ENCODE measurements around the gene FCRLB. TPM values are rescaled to one million over a fixed set of nuclear protein-coding genes. Genes with fewer than 3 reads are reported as not detected.

Gene FCRLB
- polyA plus RNA-seq, 3 donors from 2014 or later: 6.7 to 14.6 (median 10.6) TPM

GRCh38 chr1:161770250-161770649 lies 48.9 kb downstream of the FCRLB start:
- H3K36me3 Mint-ChIP-seq: peaks cover 0 to 4% (median 0%) of the 10 kb centered on the region in 3 donors
- peaks cover 3 to 8% (median 6%) of the 10 kb centered on the region in 3 donors for H3K27me3 Mint-ChIP-seq (ENCODE audit: low read depth in 3 of 3)
- DNase-seq: no peak
- peak overlapping the region in 1 of 6 donors; percentile 14 for H3K27ac Mint-ChIP-seq
- H3K4me1 Mint-ChIP-seq: peaks cover 34 to 54% of the 10 kb centered on the region in 2 donors
- H3K4me3 Mint-ChIP-seq: no peak overlapping the region
- H3K9me3 Mint-ChIP-seq: no peaks in the 10 kb centered on the region

GRCh38 chr1:161771161-161771560 lies 49.8 kb downstream of the FCRLB start:
- DNase-seq: no peak
- Mint-ChIP-seq H3K4me3 (no peak overlapping the region), H3K36me3 (peaks cover 0 to 4% (median 0%) of the 10 kb centered on the region in 3 donors), H3K27me3 (ENCODE audit: low read depth in 3 of 3) (peaks cover 3 to 6% (median 4%) of the 10 kb centered on the region in 3 donors), H3K27ac (no peak overlapping the region), H3K4me1 (peaks cover 31 to 45% of the 10 kb centered on the region in 2 donors), H3K9me3 (no peaks in the 10 kb centered on the region)

- Mint-ChIP-seq H3K27ac (no peak overlapping the region), H3K36me3 (peaks cover 0 to 4% (median 0%) of the 10 kb centered on the region in 3 donors), H3K9me3 (no peaks in the 10 kb centered on the region), H3K4me1 (peaks cover 24 to 37% of the 10 kb centered on the region in 2 donors), H3K4me3 (no peak overlapping the region), H3K27me3 (ENCODE audit: low read depth in 3 of 3) (peaks cover 0 to 1% (median 0%) of the 10 kb centered on the region in 3 donors)
- DNase-seq: no peak
Observed at GRCh38 chr1:161771973-161772372, 50.6 kb downstream of the FCRLB start.

GRCh38 chr1:161772397-161772796 lies 51.1 kb downstream of the FCRLB start:
- DNase-seq: no peak

DNA sequence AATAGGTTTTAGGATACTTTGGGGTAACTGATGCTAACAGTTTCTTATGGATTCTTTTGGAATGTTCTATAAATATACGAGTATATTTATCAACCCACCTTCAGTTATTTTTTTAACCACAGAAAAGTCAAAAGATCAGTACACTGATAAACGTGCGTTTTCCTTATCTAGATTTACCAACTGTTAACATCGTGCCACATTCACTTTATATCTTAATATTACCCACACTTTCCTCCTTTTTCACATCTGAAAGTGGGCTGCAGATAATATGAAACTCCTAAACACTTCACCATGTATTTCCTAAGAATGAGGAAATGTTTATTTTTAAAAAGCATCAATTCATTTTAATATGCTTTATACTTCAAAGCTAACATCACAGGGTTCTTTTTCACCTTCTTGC lies 52.4 kb downstream of the FCRLB start:
- H3K9me3 Mint-ChIP-seq: no peaks in the 10 kb centered on the region
- no peak for DNase-seq

More at GRCh38 chr1:161772397-161772796, 51.1 kb downstream of the FCRLB start:
- peaks cover 0 to 1% (median 0%) of the 10 kb centered on the region in 3 donors for H3K27me3 Mint-ChIP-seq (ENCODE audit: low read depth in 3 of 3)
- no peak overlapping the region for H3K27ac Mint-ChIP-seq
- H3K4me3 Mint-ChIP-seq: no peak overlapping the region
- peaks cover 0 to 4% (median 0%) of the 10 kb centered on the region in 3 donors for H3K36me3 Mint-ChIP-seq
- no peaks in the 10 kb centered on the region for H3K9me3 Mint-ChIP-seq
- peaks cover 20 to 32% of the 10 kb centered on the region in 2 donors for H3K4me1 Mint-ChIP-seq

DNA sequence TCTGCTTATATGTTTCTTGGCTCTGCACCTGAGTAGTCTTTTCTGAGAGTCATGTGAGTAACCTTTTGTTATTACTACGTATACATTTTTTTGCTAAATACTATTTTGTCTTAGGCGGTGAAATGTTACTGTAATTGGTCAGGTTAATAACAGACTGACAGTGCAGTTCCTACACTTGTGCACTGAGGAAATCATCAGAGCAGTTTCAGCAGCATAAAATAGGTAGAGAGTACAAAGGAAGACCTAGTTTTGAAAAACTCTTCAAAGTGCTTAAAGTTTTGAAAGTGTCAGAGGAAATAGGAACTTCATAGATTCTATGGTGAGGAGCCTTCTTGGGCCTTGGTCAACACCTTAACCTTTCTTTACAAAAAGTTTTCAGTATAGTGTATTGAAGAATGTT lies 55.9 kb downstream of the FCRLB start:
- no peak for DNase-seq
- H3K27ac Mint-ChIP-seq: no peak overlapping the region

More for the DNA sequence above, 52.4 kb downstream of the FCRLB start:
- peaks cover 10 to 21% of the 10 kb centered on the region in 2 donors for H3K4me1 Mint-ChIP-seq
- no peak overlapping the region for H3K27ac Mint-ChIP-seq
- H3K4me3 Mint-ChIP-seq: no peak overlapping the region
- peaks cover 0 to 4% (median 0%) of the 10 kb centered on the region in 3 donors for H3K36me3 Mint-ChIP-seq
- peaks cover 0 to 1% (median 0%) of the 10 kb centered on the region in 3 donors for H3K27me3 Mint-ChIP-seq (ENCODE audit: low read depth in 3 of 3)

More for the DNA sequence above, 55.9 kb downstream of the FCRLB start:
- Mint-ChIP-seq H3K9me3 (no peaks in the 10 kb centered on the region), H3K4me3 (no peak overlapping the region), H3K36me3 (peaks cover 0 to 6% (median 3%) of the 10 kb centered on the region in 3 donors), H3K27me3 (ENCODE audit: low read depth in 3 of 3) (no peaks in the 10 kb centered on the region), H3K4me1 (peaks cover 4 to 5% of the 10 kb centered on the region in 2 donors)

Other genes with a start within 250 kb of the FCRLB start
- 1 to 10 TPM in 2 of 3 donors, under 1 TPM in 1; 0.71 to 5.2 (median 2.1) TPM for gene FCGR2A, start 216.1 kb upstream of the FCRLB start, polyA plus RNA-seq
- gene HSPA6, start 197.0 kb upstream of the FCRLB start, polyA plus RNA-seq: 1 to 10 TPM in 2 of 3 donors, under 1 TPM in 1; 0.61 to 8.8 (median 6.9) TPM
- 1,000 to 10,000 TPM in 2 of 3 donors, 100 to 1,000 TPM in 1; 491 to 1,637 (median 1,471) TPM for gene FCGR3A, start 171.7 kb upstream of the FCRLB start, polyA plus RNA-seq
- gene FCGR3B, start 90.4 kb upstream of the FCRLB start, polyA plus RNA-seq: 10 to 100 TPM in 1 of 3 donors, 1 to 10 TPM in 2; 6.3 to 14.9 (median 8.8) TPM
- gene FCGR2B, start 58.4 kb upstream of the FCRLB start, polyA plus RNA-seq: 10 to 100 TPM in 1 of 3 donors, 1 to 10 TPM in 2; 1.9 to 21.0 (median 8.6) TPM
- gene FCRLA, start 14.3 kb upstream of the FCRLB start, polyA plus RNA-seq: under 1 TPM; 0.36 to 0.48 (median 0.42) TPM
- gene DUSP12, start 28.2 kb downstream of the FCRLB start, polyA plus RNA-seq: 100 to 1,000 TPM in 1 of 3 donors, 10 to 100 TPM in 2; 69.5 to 104 (median 71.7) TPM
- 10 to 100 TPM; 10.3 to 14.2 (median 11.0) TPM for gene ATF6, start 44.8 kb downstream of the FCRLB start, polyA plus RNA-seq

Measured in immature natural killer cell (primary cell).